ENCODE measurements around the gene EXOSC5.
"Not testable (repeated sequence)": the region's sequence is repeated elsewhere in the genome, so short reads cannot be mapped to it uniquely, and the experiment has no call there.

Gene EXOSC5

DNA sequence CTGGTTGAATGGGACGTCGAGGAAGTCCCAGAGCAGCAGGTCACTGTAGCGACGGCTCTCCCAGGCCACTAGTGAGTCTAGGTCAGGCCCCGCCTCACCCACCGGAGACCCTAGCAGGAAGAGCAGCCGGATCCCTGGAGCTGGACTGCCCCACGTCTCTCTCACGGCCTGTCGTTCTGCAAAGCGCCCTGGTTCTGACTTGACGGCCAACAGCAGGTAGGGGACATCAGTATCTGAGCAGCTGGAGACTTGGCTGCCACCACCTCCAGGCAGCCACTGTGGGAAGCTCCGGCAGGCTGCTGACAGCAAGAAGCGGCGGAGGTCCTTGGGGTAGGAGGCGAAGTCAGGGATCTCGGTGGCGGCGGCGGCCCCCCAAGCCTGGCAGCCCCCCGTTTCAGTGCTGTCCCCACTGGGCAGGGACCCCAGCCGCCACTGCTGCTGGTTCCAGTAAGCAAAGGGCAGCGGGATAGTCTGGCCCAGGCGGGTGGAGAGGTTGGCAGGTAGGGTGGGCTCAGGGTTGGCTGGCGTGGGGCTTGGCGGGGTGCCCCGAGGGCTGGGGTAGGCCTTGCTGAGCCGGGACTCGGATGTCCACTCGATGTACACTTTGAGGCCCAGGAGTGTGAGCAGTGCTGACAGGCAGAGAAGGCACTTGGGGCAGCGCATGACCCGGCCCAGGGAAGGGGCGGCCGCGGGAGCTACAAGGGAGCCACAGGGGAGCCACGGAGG is 29.1 kb upstream of the EXOSC5 start:
- no peak for DNase-seq

DNA sequence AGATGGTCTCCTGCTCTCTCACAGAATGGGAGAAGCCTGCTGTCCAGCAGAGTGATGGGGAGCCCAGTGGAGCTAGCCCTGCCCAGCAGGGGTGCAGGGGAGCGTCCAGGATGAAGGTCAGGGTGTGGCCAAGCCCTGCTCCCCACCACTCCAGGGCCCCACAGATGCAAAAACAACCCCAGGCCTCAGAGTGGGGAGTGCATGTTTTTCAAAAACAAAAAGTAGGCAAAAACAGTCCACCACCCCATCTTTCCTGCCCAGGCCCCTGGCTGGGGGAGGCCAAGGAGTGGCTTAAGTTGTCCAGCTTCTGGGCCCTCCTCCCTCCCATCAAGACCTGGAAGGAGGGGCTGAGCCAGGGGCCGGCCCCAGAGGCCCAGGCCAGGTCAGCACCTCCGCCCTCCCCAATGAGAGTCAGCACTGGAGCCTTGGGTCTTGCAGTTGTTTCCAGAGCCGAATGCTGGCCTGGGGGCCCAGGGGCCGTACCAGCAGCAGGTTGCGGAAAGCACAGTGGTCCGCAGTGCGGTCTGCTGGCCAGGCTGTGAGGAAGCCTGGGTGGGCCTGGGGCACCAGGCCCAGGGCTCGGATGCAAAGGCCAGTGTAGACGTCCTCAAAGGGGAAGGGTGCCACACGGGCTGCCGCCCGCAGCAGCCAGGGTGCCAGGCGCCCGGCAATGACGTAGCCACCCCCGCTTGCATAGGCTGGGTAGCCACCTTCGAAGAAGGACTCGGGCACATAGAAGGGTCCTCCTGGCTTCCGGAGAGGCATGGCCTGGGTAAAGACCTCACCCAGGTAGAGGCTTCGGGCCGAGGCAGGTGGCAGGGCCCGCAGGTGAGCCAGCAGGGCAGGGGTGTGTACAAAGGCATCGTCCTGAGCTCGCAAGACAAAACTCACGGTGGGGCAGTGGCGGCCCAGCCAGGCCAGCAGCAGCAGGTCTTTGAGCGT is 28.3 kb upstream of the EXOSC5 start:
- no peak for DNase-seq

DNA sequence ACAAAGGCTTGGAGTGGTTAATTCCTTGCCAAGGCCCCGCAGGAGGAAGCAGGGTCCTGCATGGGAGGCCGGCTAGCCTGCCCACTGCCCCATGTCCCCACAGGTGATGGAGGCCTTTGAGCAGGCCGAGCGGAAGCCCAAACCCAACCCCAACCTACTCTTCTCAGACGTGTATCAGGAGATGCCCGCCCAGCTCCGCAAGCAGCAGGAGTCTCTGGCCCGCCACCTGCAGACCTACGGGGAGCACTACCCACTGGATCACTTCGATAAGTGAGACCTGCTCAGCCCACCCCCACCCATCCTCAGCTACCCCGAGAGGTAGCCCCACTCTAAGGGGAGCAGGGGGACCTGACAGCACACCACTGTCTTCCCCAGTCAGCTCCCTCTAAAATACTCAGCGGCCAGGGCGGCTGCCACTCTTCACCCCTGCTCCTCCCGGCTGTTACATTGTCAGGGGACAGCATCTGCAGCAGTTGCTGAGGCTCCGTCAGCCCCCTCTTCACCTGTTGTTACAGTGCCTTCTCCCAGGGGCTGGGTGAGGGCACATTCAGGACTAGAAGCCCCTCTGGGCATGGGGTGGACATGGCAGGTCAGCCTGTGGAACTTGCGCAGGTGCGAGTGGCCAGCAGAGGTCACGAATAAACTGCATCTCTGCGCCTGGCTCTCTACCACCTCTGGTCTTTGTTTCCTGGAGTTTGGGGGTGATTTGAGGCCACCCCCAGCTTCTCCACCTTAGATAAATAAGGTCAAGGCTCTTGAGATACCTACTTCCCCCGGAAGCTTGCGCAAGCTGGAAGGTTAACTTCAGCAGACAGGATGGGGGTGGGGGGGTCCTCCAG is 27.4 kb upstream of the EXOSC5 start:
- DNase-seq: no peak

DNA sequence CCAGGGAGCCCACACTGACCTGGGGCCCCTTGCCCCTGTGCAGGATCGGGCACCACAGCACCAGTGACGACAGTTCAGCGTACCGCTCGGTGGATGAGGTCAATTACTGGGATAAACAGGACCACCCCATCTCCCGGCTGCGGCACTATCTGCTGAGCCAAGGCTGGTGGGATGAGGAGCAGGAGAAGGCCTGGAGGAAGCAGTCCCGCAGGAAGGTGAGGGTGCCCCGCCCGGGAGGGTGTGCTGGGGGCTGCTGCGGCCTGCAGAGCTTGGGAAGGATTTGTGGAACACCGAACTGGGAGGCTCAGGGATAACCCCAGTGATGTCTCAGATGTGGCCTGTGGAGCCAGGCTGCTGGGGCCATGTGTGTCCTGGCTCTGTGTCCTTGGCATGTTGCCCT is 25.8 kb upstream of the EXOSC5 start:
- DNase-seq: no peak

DNA sequence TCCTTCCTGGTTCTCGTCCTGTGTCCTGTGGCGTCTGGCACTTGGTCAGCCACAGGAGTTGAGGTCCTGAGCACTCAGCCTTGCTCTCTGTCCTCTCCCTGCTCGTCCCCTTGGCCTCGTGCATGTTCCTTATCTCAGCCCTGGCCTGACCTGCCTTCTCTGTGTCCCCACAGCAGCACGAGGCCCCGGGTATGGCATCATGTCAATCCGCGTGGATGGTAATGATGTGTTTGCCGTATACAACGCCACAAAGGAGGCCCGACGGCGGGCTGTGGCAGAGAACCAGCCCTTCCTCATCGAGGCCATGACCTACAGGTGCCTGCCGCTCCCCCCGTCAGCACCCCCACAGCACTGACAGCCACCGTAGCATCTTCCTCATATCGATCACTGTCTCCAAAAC is 25.3 kb upstream of the EXOSC5 start:
- no peak for DNase-seq

DNA sequence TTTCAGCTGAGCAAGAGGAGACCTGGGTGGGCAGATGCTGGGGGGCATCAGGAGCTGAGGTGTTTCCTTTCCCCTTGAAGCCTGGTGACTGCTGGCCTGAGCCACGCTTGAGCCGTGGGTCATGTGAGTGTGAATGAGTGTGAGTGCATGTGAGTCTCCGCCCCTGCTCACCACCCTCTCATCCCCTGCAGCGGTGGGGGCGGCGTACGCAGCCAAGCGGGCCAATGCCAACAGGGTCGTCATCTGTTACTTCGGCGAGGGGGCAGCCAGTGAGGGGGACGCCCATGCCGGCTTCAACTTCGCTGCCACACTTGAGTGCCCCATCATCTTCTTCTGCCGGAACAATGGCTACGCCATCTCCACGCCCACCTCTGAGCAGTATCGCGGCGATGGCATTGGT is 24.8 kb upstream of the EXOSC5 start:
- DNase-seq: no peak

DNA sequence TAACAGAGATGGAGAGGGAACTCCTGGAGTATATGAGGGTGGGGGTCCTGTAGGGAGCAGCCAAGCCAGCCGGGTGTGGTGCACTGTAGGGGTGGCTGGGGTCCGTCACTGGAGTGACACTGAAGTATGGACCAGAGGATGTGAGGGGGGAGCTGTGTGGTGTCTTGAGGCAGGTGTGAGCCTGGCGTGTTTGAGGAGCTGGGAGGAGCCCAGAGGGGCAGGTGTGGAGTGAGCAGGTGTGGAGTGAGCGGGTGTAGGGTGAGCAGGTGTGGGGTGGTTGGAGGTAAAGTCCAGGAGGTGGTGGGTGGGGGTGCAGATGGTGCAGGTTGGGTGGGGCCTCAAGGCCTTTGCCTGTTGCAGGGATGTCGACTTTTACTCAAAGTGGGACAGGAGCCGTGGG is 24.2 kb upstream of the EXOSC5 start:
- DNase-seq: no peak

DNA sequence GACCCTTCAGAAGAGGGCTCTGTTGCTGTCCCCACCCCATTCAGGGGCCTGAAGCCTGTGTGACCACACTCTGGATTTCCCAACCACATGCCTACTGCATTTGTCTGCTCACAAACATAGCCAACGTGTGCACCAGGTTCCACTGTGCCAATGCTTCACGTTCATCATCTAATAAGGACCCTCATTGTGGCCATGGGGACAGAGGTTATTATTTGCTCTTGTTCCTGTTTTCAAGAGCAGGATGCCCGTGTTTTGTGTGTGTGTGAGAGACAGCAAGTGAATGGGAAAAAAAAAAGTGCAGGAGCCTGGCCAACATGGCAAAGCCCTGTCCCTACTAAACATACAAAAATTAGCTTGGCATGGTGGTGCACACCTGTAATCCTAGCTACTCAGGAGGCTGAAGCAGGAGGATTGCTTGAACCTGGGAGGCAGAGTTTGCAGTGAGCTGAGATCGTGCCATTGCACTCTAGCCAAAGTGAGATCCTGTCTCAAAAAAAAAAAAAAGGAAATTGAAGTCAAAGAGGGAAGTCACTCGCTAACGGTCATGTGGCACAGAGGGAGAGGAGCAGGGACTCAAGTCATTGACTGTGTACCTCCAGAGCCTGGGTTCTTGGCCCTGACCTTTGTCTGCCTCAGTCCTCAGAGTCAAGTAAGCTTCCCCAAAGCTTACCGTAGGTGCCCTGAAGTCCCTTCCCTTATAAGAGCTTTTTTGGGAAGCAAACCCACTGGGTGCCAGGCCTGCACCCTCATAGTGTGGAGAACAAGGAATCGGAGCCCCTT is 23.1 kb upstream of the EXOSC5 start:
- no peak for DNase-seq

DNA sequence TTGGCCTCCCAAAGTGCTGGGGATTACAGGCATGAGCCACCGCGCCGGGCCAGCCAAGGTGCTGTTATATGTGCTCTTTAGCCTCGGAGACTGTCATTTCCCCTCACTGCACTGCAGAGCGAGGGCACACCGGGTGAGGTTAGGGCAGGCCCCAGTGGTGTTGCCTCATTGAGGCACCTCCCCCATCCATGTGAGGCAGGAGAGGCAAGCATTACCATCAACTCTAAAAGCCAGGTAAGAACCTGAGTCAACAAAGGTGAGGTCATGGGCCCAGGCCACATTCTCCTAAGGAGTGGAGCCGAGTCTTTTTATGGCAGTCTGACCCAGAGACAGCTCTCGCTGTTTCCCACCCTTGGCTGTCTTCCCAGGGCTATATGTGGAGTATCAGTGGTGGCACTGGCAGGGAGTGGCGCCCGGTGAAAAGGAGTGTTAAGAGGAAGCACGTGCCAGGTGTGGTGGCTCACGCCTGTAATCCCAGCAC is 19.1 kb upstream of the EXOSC5 start:
- no peak for DNase-seq

DNA sequence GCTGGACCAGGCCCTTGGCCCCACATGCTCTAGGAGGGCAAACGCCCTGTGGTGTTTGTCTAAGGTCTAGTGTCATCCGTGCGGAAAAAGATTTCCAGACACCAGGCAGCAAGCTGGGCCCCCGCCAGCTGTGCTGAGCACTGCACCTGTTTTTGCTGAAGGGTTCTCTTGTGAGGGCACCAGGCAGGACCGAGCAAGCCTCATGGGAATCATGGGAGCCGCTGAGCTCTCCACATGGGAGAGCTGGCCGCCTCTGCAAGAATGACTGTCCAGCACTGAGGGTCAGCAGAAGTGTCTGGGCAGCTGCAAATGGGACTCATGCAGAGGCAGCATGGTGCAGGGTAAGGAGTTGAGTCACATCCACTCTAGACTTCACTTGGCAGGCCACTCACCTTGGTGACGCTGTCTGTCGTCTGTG is 18.0 kb upstream of the EXOSC5 start:
- no peak for DNase-seq

DNA sequence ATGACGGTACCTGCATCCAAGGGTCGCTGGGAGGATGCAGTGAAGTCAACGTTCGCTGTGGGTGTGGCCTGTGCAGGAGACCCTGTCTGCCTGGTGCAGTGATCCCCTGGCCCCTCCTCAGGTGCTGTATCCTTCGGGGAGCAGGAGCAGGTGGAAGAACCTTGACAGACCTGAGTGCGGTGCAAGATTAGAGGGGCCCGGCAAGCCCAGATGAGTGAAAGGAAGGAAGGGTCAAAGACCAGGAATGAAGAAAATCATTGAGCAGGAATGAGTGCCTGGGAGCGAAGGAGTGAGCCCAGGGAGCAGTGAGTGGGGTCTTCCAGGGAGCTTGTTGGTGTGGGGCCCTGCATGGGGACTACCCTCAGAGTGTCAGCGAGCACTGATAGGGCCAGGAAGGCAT is 17.3 kb upstream of the EXOSC5 start:
- no peak for DNase-seq

DNA sequence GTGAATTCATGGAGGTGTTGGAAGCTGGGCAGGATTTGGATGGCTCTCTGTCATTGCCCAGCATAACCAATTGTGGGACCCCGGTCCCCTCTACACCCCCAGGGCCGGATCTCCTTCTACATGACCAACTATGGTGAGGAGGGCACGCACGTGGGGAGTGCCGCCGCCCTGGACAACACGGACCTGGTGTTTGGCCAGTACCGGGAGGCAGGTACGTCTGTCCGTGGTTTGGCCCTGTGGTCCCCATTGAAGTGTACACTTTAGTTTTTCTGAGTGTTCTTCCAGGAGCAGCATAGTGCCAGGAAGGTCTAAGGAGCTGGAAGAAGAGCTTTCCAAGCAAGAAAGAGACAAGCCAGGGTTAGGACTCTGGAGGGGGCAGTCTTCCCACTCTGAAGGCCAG is 16.8 kb upstream of the EXOSC5 start:
- no peak for DNase-seq

DNA sequence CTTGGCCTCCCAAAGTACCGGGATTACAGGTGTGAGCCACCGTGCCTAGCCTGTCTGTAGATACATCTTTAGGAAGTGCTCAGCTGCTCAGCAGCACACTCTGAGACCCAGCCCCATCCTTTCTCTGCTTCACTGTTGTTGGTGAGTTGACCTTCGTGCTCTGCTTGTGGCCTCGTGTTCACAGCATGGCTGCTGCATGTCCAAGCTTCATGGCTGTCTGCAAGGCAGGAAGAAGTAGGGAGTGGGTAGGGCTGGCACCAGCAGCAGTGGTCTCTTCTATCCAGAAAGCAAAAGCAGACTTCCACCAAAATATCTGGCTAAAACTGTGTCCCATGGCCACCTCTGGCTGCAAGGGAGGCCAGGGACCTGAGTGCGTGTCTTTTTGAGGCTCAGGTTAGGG is 15.8 kb upstream of the EXOSC5 start:
- DNase-seq: no peak

DNA sequence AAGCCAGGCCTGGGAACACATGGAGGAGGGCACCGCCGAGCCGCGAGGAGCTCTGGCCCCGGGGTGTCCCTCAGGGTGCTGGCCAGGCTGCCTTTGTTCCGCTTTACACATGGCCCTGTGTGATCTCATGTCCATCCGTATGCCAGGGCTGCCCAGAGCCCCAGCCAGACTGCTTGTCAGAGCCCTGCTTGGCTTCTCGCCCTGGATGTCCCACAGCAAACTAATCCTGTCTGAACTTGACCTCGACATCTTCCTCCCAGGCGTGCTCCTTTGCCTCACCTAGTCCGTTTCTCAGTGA is 14.8 kb upstream of the EXOSC5 start:
- no peak for DNase-seq

DNA sequence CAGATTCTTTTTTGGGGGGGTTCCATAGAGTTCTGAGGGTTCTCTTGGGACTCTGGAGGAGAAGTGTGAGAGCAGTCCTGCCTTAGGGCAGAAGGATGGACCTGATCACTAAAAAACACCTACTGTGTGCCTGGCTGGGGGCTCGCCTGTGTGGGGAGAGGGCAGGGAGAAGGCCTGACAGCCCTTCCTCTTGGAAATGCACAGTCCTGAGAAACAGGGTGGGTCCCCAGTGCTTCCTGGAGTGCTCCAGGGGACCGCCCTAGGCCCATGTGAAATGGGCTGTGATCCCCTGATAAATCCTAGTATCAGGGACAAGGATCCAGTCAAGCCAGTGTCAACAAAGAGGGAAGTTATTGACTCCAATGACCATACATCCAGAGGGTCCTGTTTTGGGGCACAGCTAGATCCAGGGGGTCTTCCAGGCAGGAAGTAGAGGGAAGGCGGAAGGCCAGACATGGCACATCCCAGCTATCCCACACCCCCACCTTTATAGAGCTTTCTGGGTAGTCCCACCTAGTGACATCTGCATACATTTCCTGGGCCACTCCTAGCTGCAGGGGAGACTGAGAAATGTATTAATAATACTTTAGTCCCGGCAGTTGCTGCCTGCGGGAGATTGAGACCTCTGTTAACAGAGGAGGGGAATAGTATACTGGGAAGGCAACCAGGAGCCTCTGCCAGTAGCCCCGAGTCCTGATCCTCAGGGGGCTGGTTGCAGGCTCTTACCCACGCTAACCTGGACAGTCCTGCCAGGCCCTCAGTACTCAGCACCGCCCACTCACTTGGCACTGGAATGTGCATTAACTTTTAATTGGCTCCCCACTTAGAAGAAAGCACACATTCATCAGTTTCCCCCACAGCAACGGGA is 14.2 kb upstream of the EXOSC5 start:
- no peak for DNase-seq

DNA sequence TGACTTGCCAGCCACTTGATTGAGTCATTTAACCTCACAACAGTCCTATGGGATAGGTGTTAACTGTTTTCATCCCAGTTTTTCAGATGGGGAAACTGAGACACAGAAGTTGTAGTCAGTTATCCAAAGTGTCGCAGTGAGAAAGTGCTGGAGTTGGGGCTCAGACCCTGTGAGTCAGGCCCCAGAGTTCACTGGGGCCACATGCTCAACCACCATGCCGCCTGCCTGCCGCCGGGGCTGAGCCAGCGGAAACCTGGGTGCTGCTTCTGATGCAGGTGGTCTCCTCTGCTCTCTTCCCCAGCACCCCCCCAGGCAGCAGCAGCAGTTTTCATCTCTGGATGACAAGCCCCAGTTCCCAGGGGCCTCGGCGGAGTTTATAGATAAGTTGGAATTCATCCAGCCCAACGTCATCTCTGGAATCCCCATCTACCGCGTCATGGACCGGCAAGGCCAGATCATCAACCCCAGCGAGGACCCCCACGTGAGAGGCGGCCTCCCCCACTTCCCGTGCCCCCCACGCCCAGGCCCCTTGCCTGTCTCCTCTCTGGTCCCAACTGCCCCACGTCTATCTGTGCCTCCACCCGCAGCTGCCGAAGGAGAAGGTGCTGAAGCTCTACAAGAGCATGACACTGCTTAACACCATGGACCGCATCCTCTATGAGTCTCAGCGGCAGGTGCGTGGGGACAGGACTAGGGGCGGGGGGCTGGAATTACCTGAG is 13.3 kb upstream of the EXOSC5 start:
- no peak for DNase-seq

DNA sequence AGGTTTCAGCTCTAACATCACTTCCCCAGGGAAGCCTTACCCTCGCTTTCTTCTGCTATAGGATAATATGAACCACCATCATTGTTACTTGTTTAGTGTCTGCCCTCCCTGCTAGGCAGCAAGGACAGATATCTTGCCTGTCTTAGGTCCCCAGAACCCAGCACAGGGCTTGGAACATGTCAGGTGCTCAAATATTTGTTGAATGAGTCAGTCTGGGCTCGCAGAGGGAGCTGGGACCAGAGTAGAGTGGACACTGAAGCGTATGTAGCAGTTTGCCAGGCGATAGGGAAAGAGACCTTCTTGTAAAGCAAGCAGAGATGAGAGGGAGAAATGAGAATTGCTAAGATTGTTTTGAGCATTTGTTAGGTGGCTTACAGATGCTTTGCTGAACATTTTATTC is 12.1 kb upstream of the EXOSC5 start:
- peak; percentile 42 for DNase-seq

DNA sequence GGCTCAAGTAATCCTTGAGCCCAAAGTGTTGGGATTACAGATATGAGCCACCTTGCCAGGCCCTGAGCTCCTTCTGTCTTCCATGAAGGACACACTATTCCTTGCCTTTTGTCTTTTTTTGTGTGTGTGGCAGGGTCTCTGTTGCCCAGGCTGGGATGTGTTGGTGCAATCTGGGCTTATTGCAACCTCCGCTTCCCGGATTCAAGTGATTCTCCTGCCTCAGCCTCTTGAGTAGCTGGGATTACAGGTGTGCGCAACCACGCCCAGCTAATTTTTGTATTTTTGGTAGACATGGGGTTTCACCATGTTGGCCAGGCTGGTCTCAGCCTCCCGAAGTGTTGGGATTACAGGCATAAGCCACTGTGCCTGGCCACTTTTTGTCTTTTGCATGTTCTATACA is 11.7 kb upstream of the EXOSC5 start:
- DNase-seq: not testable (repeated sequence)

DNA sequence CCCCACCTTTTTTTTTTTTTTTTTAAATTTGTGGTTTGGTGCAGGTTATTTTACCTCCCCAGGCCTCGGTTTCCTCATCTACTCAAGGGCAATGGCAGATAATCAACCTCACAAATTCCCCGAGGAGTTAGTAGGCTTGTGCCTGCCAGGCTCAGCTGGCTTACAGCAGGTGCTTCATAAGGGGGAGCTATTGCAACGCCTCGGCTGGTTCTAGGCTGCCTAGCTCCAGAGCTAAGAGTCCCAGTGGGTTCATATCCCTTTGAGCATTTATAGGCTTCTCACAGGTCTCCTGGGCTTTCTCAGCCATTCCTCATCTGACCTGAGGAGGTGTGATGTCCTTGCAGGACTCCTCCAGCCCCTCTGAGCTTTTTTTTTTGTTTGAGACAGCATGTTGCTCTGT is 11.1 kb upstream of the EXOSC5 start:
- DNase-seq: no peak

DNA sequence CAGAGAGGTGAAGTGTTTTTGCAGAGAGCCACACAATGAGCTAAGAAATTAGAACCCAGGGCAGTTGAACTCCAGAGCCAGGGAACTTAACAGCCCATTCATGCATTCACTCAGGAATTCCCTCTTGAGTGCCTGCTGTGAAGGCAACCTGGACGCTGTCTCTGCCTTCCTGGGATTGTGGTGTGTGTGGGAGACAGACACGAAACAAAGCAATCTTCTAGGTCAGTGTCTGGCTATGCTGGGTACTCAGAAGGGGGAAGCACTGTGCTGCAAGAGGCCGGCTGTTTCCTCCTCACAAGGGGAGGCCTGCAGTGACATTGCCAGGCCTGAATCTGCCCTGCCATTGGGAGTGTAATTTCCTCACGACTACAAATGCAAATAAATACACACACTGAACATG is 10.1 kb upstream of the EXOSC5 start:
- no peak for DNase-seq

DNA sequence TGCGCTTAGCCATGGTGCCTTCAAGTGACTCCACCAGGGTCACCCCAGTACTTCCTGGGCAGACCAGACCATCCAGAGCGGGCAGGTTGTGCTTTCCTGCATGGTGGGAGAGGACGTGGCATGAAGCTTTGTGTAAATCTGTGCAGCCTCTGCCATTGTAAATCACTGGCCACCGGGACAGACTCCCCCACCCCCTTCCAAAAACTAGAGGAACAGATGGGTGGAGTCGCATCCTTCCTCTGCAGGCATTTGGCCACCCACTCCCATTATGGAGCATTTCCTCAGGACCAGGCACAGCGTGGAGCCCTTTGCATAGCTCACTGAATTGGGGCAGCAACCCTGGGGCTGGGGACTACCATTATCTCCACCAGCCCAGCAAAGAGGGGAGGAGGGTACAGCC is 8.6 kb upstream of the EXOSC5 start:
- DNase-seq: no peak

All from EL (cell line).